Globus pallidus (tissue), 1 donor: ENCODE measurements around the gene GPR34.
"Not testable (repeated sequence)": the region's sequence is repeated elsewhere in the genome, so short reads cannot be mapped to it uniquely, and the experiment has no call there.

ENCODE experiments used
- DNase-seq: peaks from one replicate; pipeline ENCODE4 v3.0.0-alpha.2; 2015; ENCODE audit warnings: low spot score

The GPR34 gene

GRCh38 chrX:41695426-41695825, 6.7 kb downstream of the GPR34 start:
- no peak for DNase-seq

GRCh38 chrX:41703574-41704029, 14.8 kb downstream of the GPR34 start:
- no peak for DNase-seq

- no peak for DNase-seq
These were observed 16.3 kb downstream of the GPR34 start for GRCh38 chrX:41705042-41705441.

GRCh38 chrX:41705680-41706374, 17.1 kb downstream of the GPR34 start:
- DNase-seq = peak; percentile 24

GRCh38 chrX:41707218-41707617, 18.4 kb downstream of the GPR34 start:
- no peak for DNase-seq

GRCh38 chrX:41708486-41708885, 19.7 kb downstream of the GPR34 start:
- DNase-seq = no peak

GRCh38 chrX:41711021-41711667, 22.4 kb downstream of the GPR34 start:
- DNase-seq = no peak

- DNase-seq = no peak
These were observed 27.4 kb downstream of the GPR34 start for GRCh38 chrX:41716222-41716621.

GRCh38 chrX:41716767-41717473, 28.1 kb downstream of the GPR34 start:
- DNase-seq = no peak

GRCh38 chrX:41718481-41719235, 29.9 kb downstream of the GPR34 start:
- DNase-seq = peak; percentile 73

GRCh38 chrX:41719610-41720009, 30.8 kb downstream of the GPR34 start:
- not testable (repeated sequence) for DNase-seq

GRCh38 chrX:41720125-41720779, 31.5 kb downstream of the GPR34 start:
- DNase-seq = no peak

GRCh38 chrX:41721590-41721989, 32.8 kb downstream of the GPR34 start:
- DNase-seq = no peak

GRCh38 chrX:41722214-41722613, 33.4 kb downstream of the GPR34 start:
- DNase-seq = no peak

- DNase-seq = no peak
These were observed 34.2 kb downstream of the GPR34 start for GRCh38 chrX:41722816-41723618.

GRCh38 chrX:41723826-41724225, 35.1 kb downstream of the GPR34 start, which contains the start of gene GPR82:
Gene GPR82, plus strand, starts transcription at chrX:41724181. Its CDS starts 2,846 bp downstream, at chrX:41727027.
- no peak for DNase-seq

- DNase-seq = no peak
These were observed 39.4 kb downstream of the GPR34 start for GRCh38 chrX:41728125-41728524.

GRCh38 chrX:41730081-41730480, 41.3 kb downstream of the GPR34 start:
- no peak for DNase-seq

- no peak for DNase-seq
These were observed 43.5 kb downstream of the GPR34 start for GRCh38 chrX:41732260-41732659.

- no peak for DNase-seq
These were observed 45.2 kb downstream of the GPR34 start for GRCh38 chrX:41733939-41734338.

- DNase-seq = no peak
These were observed 45.8 kb downstream of the GPR34 start for GRCh38 chrX:41734530-41734929.
